K562 (cell line): ENCODE measurements around the gene LBH. TPM values are rescaled to one million over a fixed set of nuclear protein-coding genes. Genes with fewer than 3 reads are reported as not detected.

Source experiments
- ATF2 ChIP-seq: sonication (generic); formaldehyde crosslinking; IDR thresholded peaks from 2 replicates; pipeline ENCODE4 v1.8.1; 2022; ENCODE audit warnings: missing genetic modification reagents
- CBFA2T3 ChIP-seq: fragments of 450-650 bp; IDR thresholded peaks from 2 replicates; pipeline ENCODE4 v1.6.1; 2017
- E2F3 ChIP-seq: fragments of 250-450 bp; sonication (Bioruptor Pico); IDR thresholded peaks from 2 replicates; pipeline ENCODE4 v1.4.0; 2020; ENCODE audit warnings: mild to moderate bottlenecking
- EP400 ChIP-seq: fragments of 450-650 bp; IDR thresholded peaks from 2 replicates; pipeline ENCODE4 v1.6.1; 2017; ENCODE audit warnings: antibody characterized with exemption, mild to moderate bottlenecking, moderate library complexity
- HMBOX1 ChIP-seq: sonication (generic); IDR thresholded peaks from 2 replicates; pipeline ENCODE4 v1.6.1; 2016
- KLF16 ChIP-seq: IDR thresholded peaks from 2 replicates; pipeline ENCODE4 v1.6.1; 2016; ENCODE audit warnings: antibody characterized with exemption
- MCM7 ChIP-seq, 2 experiments: fragments of 450-650 bp; IDR thresholded peaks; 2 replicates each; pipeline ENCODE4 v1.6.1; 2016 to 2018
- MEF2A ChIP-seq: IDR thresholded peaks from 2 replicates; pipeline ENCODE4 v1.6.1; 2011; ENCODE audit warnings: low read depth, mild to moderate bottlenecking, low read length, moderate library complexity; ENCODE audit not compliant: control insufficient read depth
- MEIS2 ChIP-seq: fragments of 450-650 bp; IDR thresholded peaks from 2 replicates; pipeline ENCODE4 v1.6.1; 2014; ENCODE audit warnings: mild to moderate bottlenecking; ENCODE audit not compliant: partially characterized antibody
- MITF ChIP-seq: IDR thresholded peaks from 2 replicates; pipeline ENCODE4 v1.6.1; 2014; ENCODE audit warnings: antibody characterized with exemption
- POLR2G ChIP-seq: fragments of 200-400 bp; formaldehyde crosslinking; IDR thresholded peaks from 2 replicates; pipeline ENCODE4 v1.6.1; 2017; ENCODE audit warnings: low read depth, mild to moderate bottlenecking, antibody characterized with exemption, low read length, moderate library complexity
- POLR3G ChIP-seq: IDR thresholded peaks from 2 replicates; pipeline ENCODE4 v1.6.1; 2011; ENCODE audit not compliant: insufficient read length, insufficient replicate concordance; ENCODE audit errors: extremely low read depth
- SIRT6 ChIP-seq: IDR thresholded peaks from one replicate; pipeline ENCODE4 v1.6.1; 2012; ENCODE audit warnings: low read depth, mild to moderate bottlenecking, control low read depth, inconsistent platforms, low read length, moderate library complexity
- SMARCC2 ChIP-seq: fragments of 450-650 bp; IDR thresholded peaks from 2 replicates; pipeline ENCODE4 v1.6.1; 2017; ENCODE audit warnings: antibody characterized with exemption, moderate library complexity, mild to moderate bottlenecking, low read depth
- SMC3 ChIP-seq: conservative IDR thresholded peaks from 2 replicates; pipeline ENCODE4 v1.6.1; 2011; ENCODE audit warnings: low read depth, low read length, improper control_type of control experiment; ENCODE audit not compliant: insufficient read depth
- STAG1 ChIP-seq: sonication (generic); formaldehyde crosslinking; IDR thresholded peaks from 2 replicates; pipeline ENCODE4 v1.5.0; 2020; ENCODE audit warnings: missing genetic modification reagents, borderline replicate concordance
- TAF9B ChIP-seq: fragments of 450-650 bp; IDR thresholded peaks from 2 replicates; pipeline ENCODE4 v1.6.1; 2018; ENCODE audit warnings: mild to moderate bottlenecking; ENCODE audit not compliant: partially characterized antibody
- TEAD4 ChIP-seq, 2 experiments: sonication (generic) in 1 of 2; formaldehyde crosslinking in 1 of 2; IDR thresholded peaks; 2 replicates each; pipeline versions ENCODE4 v1.6.1 to v1.8.0; 2012 to 2022; ENCODE audit warnings: borderline replicate concordance in 1 of 2, inconsistent platforms in 1 of 2, low read length in 1 of 2, mild to moderate bottlenecking in 1 of 2, missing genetic modification reagents in 1 of 2
- TFAM ChIP-seq: fragments of 250-450 bp; sonication (Bioruptor Pico); conservative IDR thresholded peaks from 2 replicates; pipeline ENCODE4 v1.5.0; 2021; ENCODE audit warnings: mild to moderate bottlenecking, moderate library complexity
- ZC3H4 ChIP-seq: sonication (generic); formaldehyde crosslinking; IDR thresholded peaks from 2 replicates; pipeline ENCODE4 v1.9.0; 2021; ENCODE audit warnings: missing genetic modification reagents, borderline replicate concordance
- ZNF134 ChIP-seq: fragments of 250-450 bp; sonication (Bioruptor Pico); conservative IDR thresholded peaks from 2 replicates; pipeline ENCODE4 v1.4.0; 2020
- ZNF175 ChIP-seq: fragments of 200-800 bp; sonication (Bioruptor generic); IDR thresholded peaks from 2 replicates; pipeline ENCODE4 v1.6.1; 2016; ENCODE audit warnings: low read depth, mild to moderate bottlenecking, missing genetic modification characterization, missing compliant biosample characterization
- ZNF354B ChIP-seq: fragments of 250-450 bp; sonication (Bioruptor Pico); IDR thresholded peaks from 2 replicates; pipeline ENCODE4 v1.4.0; 2020
- ZSCAN32 ChIP-seq: fragments of 450-650 bp; formaldehyde crosslinking; IDR thresholded peaks from 2 replicates; pipeline ENCODE4 v1.4.0; 2020; ENCODE audit warnings: mild to moderate bottlenecking, moderate library complexity
- polyA plus RNA-seq, 8 experiments: library from polyadenylated mRNA; depleted of rRNA in 4 of 8; stranded (reverse) in 5 of 8; unstranded in 3 of 8; fragments of >200 nt; fragmentation: Nextera tagmentation in 2 of 8; fragmentation: Illumina TruSeq in 1 of 8; extraction: Ambion mirVana in 2 of 8; extraction: Trizol in 1 of 8; gene quantifications; 2 replicates each; pipeline versions ENCODE4 v1.2.1 to v1.2.3, GENCODE V29; 2011 to 2014; ENCODE audit warnings: inconsistent platforms in 1 of 8, missing spikeins in 1 of 8
- total RNA-seq, 7 experiments: library from RNA; depleted of rRNA in 6 of 7; stranded (reverse); fragments of >200 nt in 6 of 7; fragmentation: Illumina TruSeq in 2 of 7; extraction: Trizol in 2 of 7; gene quantifications; 2 replicates each; pipeline versions ENCODE4 v1.2.1 to v1.2.3, GENCODE V29; 2011 to 2021; ENCODE audit warnings: low replicate concordance in 1 of 7

Gene LBH
- total and polyA plus RNA-seq, 9 of the 15 experiments (the other 6 are each of a cell fraction or from before 2014, with no cell fraction given): 3.1 to 13.4 (median 7.4) TPM

GRCh38 chr2:30252723-30253701 is 21.7 kb downstream of the LBH start (continued):
- TF ChIP-seq POLR2G (0 out of 2 replicates have a peak, but pooled peaks have one; percentile 40), HMBOX1 (peak; percentile 84), E2F3 (no peak; the same call in 1 of the 2 replicates), ZNF175 (CRISPR knock-in tag) (peak; percentile 70; the same call in 1 of the 2 replicates), STAG1 (CRISPR knock-in tag) (no peak), ZSCAN32 (CRISPR knock-in tag) (0 out of 2 replicates have a peak, but pooled peaks have one; percentile 42), TEAD4 (IDR thresholded peaks at IDR 0.05; ENCODE audit: low read length) (peak; percentile 98), TEAD4 (CRISPR knock-in tag; IDR thresholded peaks at IDR 0.05; ENCODE audit: borderline replicate concordance) (no peak), SMARCC2 (peak; percentile 93), SIRT6 (no peak), ZC3H4 (no peak), ZNF134 (CRISPR knock-in tag) (peak; percentile 47; the same call in 1 of the 2 replicates), EP400 (peak; percentile 76), POLR3G (no peak), SMC3 (0 out of 2 replicates have a peak, but pooled peaks have one; percentile 3), KLF16 (peak; percentile 92), TFAM (no peak), CBFA2T3 (peak; percentile 98), ATF2 (CRISPR knock-in tag) (no peak), MCM7 (IDR thresholded peaks at IDR 0.05) (no peak), ZNF354B (CRISPR knock-in tag) (no peak), MEF2A (0 out of 2 replicates have a peak, but pooled peaks have one; percentile 53), TAF9B (peak; percentile 94), MITF (peak; percentile 92), MEIS2 (peak; percentile 98)
